GM08714 (cell line): Measurements from ENCODE around the gene CCNI.
"Not testable (repeated sequence)": the region's sequence is repeated elsewhere in the genome, so short reads cannot be mapped to it uniquely, and the experiment has no call there.

ENCODE experiments used
- H3K4me3 ChIP-seq: fragments of 200-500 bp; sonication (Bioruptor generic); 2 replicates; pipeline ENCODE4 v1.5.1; 2014; ENCODE audit warnings: mild to moderate bottlenecking, low read length, inconsistent platforms
- ZNF274 ChIP-seq: IDR thresholded peaks from 2 replicates; pipeline ENCODE4 v1.6.1; 2012; ENCODE audit warnings: mild to moderate bottlenecking, low read depth, low read length

The CCNI gene

GRCh38 chr4:77095101-77095821 lies 19.5 kb upstream of the CCNI start:
- TF ChIP-seq ZNF274, result no peak
- H3K4me3 ChIP-seq, result no peak overlapping the region

GRCh38 chr4:77094496-77094895 lies 18.7 kb upstream of the CCNI start:
- no peak for TF ChIP-seq ZNF274
- no peak overlapping the region for H3K4me3 ChIP-seq

GRCh38 chr4:77093401-77093800 lies 17.6 kb upstream of the CCNI start:
- no peak overlapping the region for H3K4me3 ChIP-seq
- TF ChIP-seq ZNF274, result no peak

- H3K4me3 ChIP-seq, result no peak overlapping the region
- TF ChIP-seq ZNF274, result no peak
These were observed 17.2 kb upstream of the CCNI start for GRCh38 chr4:77092975-77093374.

GRCh38 chr4:77089866-77090265 lies 14.1 kb upstream of the CCNI start:
- no peak for TF ChIP-seq ZNF274
- H3K4me3 ChIP-seq, result no peak overlapping the region

- not testable (repeated sequence) for H3K4me3 ChIP-seq
These were observed 11.2 kb upstream of the CCNI start for GRCh38 chr4:77087027-77087426.

GRCh38 chr4:77084019-77084639 lies 8.3 kb upstream of the CCNI start:
- no peak overlapping the region for H3K4me3 ChIP-seq
- TF ChIP-seq ZNF274, result no peak

GRCh38 chr4:77082886-77083608 lies 7.3 kb upstream of the CCNI start:
- no peak for TF ChIP-seq ZNF274

GRCh38 chr4:77080806-77081205 lies 5.0 kb upstream of the CCNI start:
- not testable (repeated sequence) for H3K4me3 ChIP-seq

More at GRCh38 chr4:77082886-77083608, 7.3 kb upstream of the CCNI start:
- H3K4me3 ChIP-seq, result no peak overlapping the region

- no peak overlapping the region for H3K4me3 ChIP-seq
- no peak for TF ChIP-seq ZNF274
These were observed 3.5 kb upstream of the CCNI start for GRCh38 chr4:77079281-77079680.

- TF ChIP-seq ZNF274, result no peak
- H3K4me3 ChIP-seq, result no peak overlapping the region
These were observed 2.6 kb upstream of the CCNI start for GRCh38 chr4:77078401-77078800.

GRCh38 chr4:77076889-77077635 lies 1.3 kb upstream of the CCNI start:
- TF ChIP-seq ZNF274, result no peak

GRCh38 chr4:77074981-77075855 lies 571 bp downstream of the CCNI start:
- no peak for TF ChIP-seq ZNF274

More at GRCh38 chr4:77076889-77077635, 1.3 kb upstream of the CCNI start:
- H3K4me3 ChIP-seq, result peak overlapping the region; percentile 71

More at GRCh38 chr4:77074981-77075855, 571 bp downstream of the CCNI start:
- H3K4me3 ChIP-seq, result peak overlapping the region; percentile 71
